ENCODE data around the gene DNAH11.
"Not testable (repeated sequence)": the region's sequence is repeated elsewhere in the genome, so short reads cannot be mapped to it uniquely, and the experiment has no call there.

The DNAH11 gene

GRCh38 chr7:21922605-21923004, 379.8 kb downstream of the DNAH11 start:
- no peak for TF ChIP-seq CTCF (IDR thresholded peaks at IDR 0.05; ENCODE audit: insufficient read depth, low read length, missing control alignments)
- CTCF ChIA-PET: interaction anchor here (1.9 kb wide), 1 partner anchor 18 kb away, joined by 4 read pairs; no protein-coding TSS in a partner anchor
- POLR2A ChIA-PET: no interaction called here
- no peak overlapping the region for H3K4me3 ChIP-seq (ENCODE audit: low read depth, low read length)
- DNase-seq (ENCODE audit: low read depth, low spot score): no peak

- no peak overlapping the region for H3K4me3 ChIP-seq (ENCODE audit: low read depth, low read length)
- CTCF ChIA-PET: no interaction called here
- DNase-seq (ENCODE audit: low read depth, low spot score): no peak
- POLR2A ChIA-PET: interaction anchor here (1.2 kb wide), 1 partner anchor 20 kb away, joined by 5 read pairs; no protein-coding TSS in a partner anchor
- TF ChIP-seq CTCF (IDR thresholded peaks at IDR 0.05; ENCODE audit: insufficient read depth, low read length, missing control alignments): no peak
Measured at GRCh38 chr7:21923658-21924057, 380.8 kb downstream of the DNAH11 start.

- TF ChIP-seq CTCF (IDR thresholded peaks at IDR 0.05; ENCODE audit: insufficient read depth, low read length, missing control alignments): no peak
- ChIA-PET CTCF (no interaction called here), POLR2A (interaction anchor here (0.6 kb wide), 1 partner anchor 30 kb away, joined by 3 read pairs; no protein-coding TSS in a partner anchor)
- no peak for DNase-seq (ENCODE audit: low read depth, low spot score)
- H3K4me3 ChIP-seq (ENCODE audit: low read depth, low read length): no peak overlapping the region
Measured at GRCh38 chr7:21926448-21926847, 383.6 kb downstream of the DNAH11 start.

GRCh38 chr7:21927693-21928092, 384.9 kb downstream of the DNAH11 start:
- DNase-seq (ENCODE audit: low read depth, low spot score): no peak
- POLR2A ChIA-PET: interaction anchor here (1.0 kb wide), 1 partner anchor 16 kb away, joined by 3 read pairs; no protein-coding TSS in a partner anchor
- TF ChIP-seq CTCF (IDR thresholded peaks at IDR 0.05; ENCODE audit: insufficient read depth, low read length, missing control alignments): no peak
- H3K4me3 ChIP-seq (ENCODE audit: low read depth, low read length): no peak overlapping the region
- CTCF ChIA-PET: no interaction called here

- CTCF ChIA-PET; H3K4me3 ChIP-seq (ENCODE audit: low read depth, low read length); DNase-seq (ENCODE audit: low read depth, low spot score); POLR2A ChIA-PET: not testable (repeated sequence)
Measured at GRCh38 chr7:21933293-21933692, 390.5 kb downstream of the DNAH11 start.

- POLR2A ChIA-PET: no interaction called here
- DNase-seq (ENCODE audit: low read depth, low spot score): no peak
- H3K4me3 ChIP-seq (ENCODE audit: low read depth, low read length): no peak overlapping the region
- CTCF ChIA-PET: no interaction called here
- no peak for TF ChIP-seq CTCF (IDR thresholded peaks at IDR 0.05; ENCODE audit: insufficient read depth, low read length, missing control alignments)
Measured at GRCh38 chr7:21934808-21935207, 392.0 kb downstream of the DNAH11 start.

- no peak for TF ChIP-seq CTCF (IDR thresholded peaks at IDR 0.05; ENCODE audit: insufficient read depth, low read length, missing control alignments)
- CTCF ChIA-PET: no interaction called here
- H3K4me3 ChIP-seq (ENCODE audit: low read depth, low read length): no peak overlapping the region
- DNase-seq (ENCODE audit: low read depth, low spot score): no peak
- POLR2A ChIA-PET: no interaction called here
Measured at GRCh38 chr7:21938463-21938862, 395.6 kb downstream of the DNAH11 start.
